ENCODE results near the gene PRC1.

GRCh38 chr15:91018158-91018557, 23.8 kb upstream of the PRC1 start:
- TF ChIP-seq, protein P1, sequence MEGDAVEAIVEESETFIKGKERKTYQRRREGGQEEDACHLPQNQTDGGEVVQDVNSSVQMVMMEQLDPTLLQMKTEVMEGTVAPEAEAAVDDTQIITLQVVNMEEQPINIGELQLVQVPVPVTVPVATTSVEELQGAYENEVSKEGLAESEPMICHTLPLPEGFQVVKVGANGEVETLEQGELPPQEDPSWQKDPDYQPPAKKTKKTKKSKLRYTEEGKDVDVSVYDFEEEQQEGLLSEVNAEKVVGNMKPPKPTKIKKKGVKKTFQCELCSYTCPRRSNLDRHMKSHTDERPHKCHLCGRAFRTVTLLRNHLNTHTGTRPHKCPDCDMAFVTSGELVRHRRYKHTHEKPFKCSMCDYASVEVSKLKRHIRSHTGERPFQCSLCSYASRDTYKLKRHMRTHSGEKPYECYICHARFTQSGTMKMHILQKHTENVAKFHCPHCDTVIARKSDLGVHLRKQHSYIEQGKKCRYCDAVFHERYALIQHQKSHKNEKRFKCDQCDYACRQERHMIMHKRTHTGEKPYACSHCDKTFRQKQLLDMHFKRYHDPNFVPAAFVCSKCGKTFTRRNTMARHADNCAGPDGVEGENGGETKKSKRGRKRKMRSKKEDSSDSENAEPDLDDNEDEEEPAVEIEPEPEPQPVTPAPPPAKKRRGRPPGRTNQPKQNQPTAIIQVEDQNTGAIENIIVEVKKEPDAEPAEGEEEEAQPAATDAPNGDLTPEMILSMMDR (IDR thresholded peaks at IDR 0.05; ENCODE audit: low read depth, low read length) = no peak
- TF ChIP-seq EZH2phosphoT487 (IDR thresholded peaks at IDR 0.05; ENCODE audit: low read depth) = no peak
